ENCODE data around the gene PRCD.
"Not testable (repeated sequence)": the region's sequence is repeated elsewhere in the genome, so short reads cannot be mapped to it uniquely, and the experiment has no call there.

The PRCD gene

GRCh38 chr17:76502341-76503211 lies 37.3 kb upstream of the PRCD start:
- in situ Hi-C loops (cut with MboI; ENCODE audit: low sequenced_read_pairs), result no loop called here

- in situ Hi-C loops (cut with MboI; ENCODE audit: low sequenced_read_pairs), result no loop called here
Observed at GRCh38 chr17:76504117-76504516, 35.7 kb upstream of the PRCD start.

- in situ Hi-C loops (cut with MboI; ENCODE audit: low sequenced_read_pairs), result loop anchor here (5.0 kb wide), 1 partner anchor 39 kb away; the partner anchor contains the start of gene AANAT
Observed at GRCh38 chr17:76506408-76507345, 33.2 kb upstream of the PRCD start.

- in situ Hi-C loops (cut with MboI; ENCODE audit: low sequenced_read_pairs), result loop anchor here (5.0 kb wide), 1 partner anchor 41 kb away; the partner anchor contains the start of gene AANAT
Observed at GRCh38 chr17:76508472-76509063, 31.3 kb upstream of the PRCD start.

- in situ Hi-C loops (cut with MboI; ENCODE audit: low sequenced_read_pairs), result no loop called here
Observed at GRCh38 chr17:76510831-76511244, 29.0 kb upstream of the PRCD start.

GRCh38 chr17:76511668-76512365 lies 28.0 kb upstream of the PRCD start:
- in situ Hi-C loops (cut with MboI; ENCODE audit: low sequenced_read_pairs), result no loop called here

GRCh38 chr17:76512366-76513305 lies 27.2 kb upstream of the PRCD start:
- in situ Hi-C loops (cut with MboI; ENCODE audit: low sequenced_read_pairs), result no loop called here

GRCh38 chr17:76513306-76513692 lies 26.5 kb upstream of the PRCD start:
- in situ Hi-C loops (cut with MboI; ENCODE audit: low sequenced_read_pairs), result no loop called here

- in situ Hi-C loops (cut with MboI; ENCODE audit: low sequenced_read_pairs), result not testable (repeated sequence)
Observed at GRCh38 chr17:76514355-76514754, 25.5 kb upstream of the PRCD start.

- in situ Hi-C loops (cut with MboI; ENCODE audit: low sequenced_read_pairs), result no loop called here
Observed at GRCh38 chr17:76515274-76515949, 24.4 kb upstream of the PRCD start.

GRCh38 chr17:76517638-76518038 lies 22.2 kb upstream of the PRCD start:
- in situ Hi-C loops (cut with MboI; ENCODE audit: low sequenced_read_pairs), result no loop called here

GRCh38 chr17:76519048-76519966 lies 20.5 kb upstream of the PRCD start:
- in situ Hi-C loops (cut with MboI; ENCODE audit: low sequenced_read_pairs), result no loop called here

- in situ Hi-C loops (cut with MboI; ENCODE audit: low sequenced_read_pairs), result no loop called here
Observed at GRCh38 chr17:76521262-76521661, 18.6 kb upstream of the PRCD start.

GRCh38 chr17:76521683-76522082 lies 18.2 kb upstream of the PRCD start:
- in situ Hi-C loops (cut with MboI; ENCODE audit: low sequenced_read_pairs), result not testable (repeated sequence)

- in situ Hi-C loops (cut with MboI; ENCODE audit: low sequenced_read_pairs), result no loop called here
Observed at GRCh38 chr17:76523084-76524037, 16.5 kb upstream of the PRCD start.

- in situ Hi-C loops (cut with MboI; ENCODE audit: low sequenced_read_pairs), result no loop called here
Observed at GRCh38 chr17:76524598-76525512, 15.0 kb upstream of the PRCD start.

Data from HL-60/S4 treated with phorbol 12-myristate 13-acetate at 8.2 ng/mL for 4 days and 3 days (cell line).